K562 (cell line): ENCODE data around the gene CCT5. TPM values are rescaled to one million over a fixed set of nuclear protein-coding genes. Genes with fewer than 3 reads are reported as not detected.
A peak's percentile ranks its signal among the peaks of the same experiment; 100 is the strongest.

ENCODE experiments used
- ATAC-seq: fragments of 200-7000 bp; cut with Tn5 transposase; 3 replicates; pipeline ENCODE4 v1.9.1; 2020; ENCODE audit warnings: moderate library complexity
- BruUV-seq: library from RNA; stranded (reverse); fragments of 400-500 nt; replicated peaks from 2 replicates; lab custom pipeline; 2021; lab: Mats Ljungman, UMichigan
- CTCF ChIA-PET: fragments of 300-600 bp; formaldehyde crosslinking; extraction: SDS; loops from one replicate; lab custom pipeline; 2021; ENCODE audit warnings: low intra/inter-chr PET ratio; lab: Yijun Ruan, JAX
- POLR2A ChIA-PET: fragments of 300-600, 350-650 bp; sonication (Branson Sonifier 250); formaldehyde crosslinking; extraction: SDS; loops from one replicate; lab custom pipeline; 2021; ENCODE audit warnings: antibody characterized with exemption, inconsistent platforms; lab: Yijun Ruan, JAX
- DNase-seq, 4 experiments: peaks; one replicate each; pipeline versions ENCODE4 v3.0.0 to v3.0.0-alpha.2; 2011 to 2018; ENCODE audit warnings: low spot score in 3 of 4, mixed read lengths in 3 of 4; ENCODE audit errors: extremely low read depth in 1 of 4
- FAIRE-seq: peaks from 2 replicates; lab custom pipeline; 2011; peaks lifted over from hg19 to GRCh38; lab: Jason Lieb, UNC
- H2AFZ ChIP-seq: 2 replicates; pipeline ENCODE4 v1.6.0; 2011; ENCODE audit warnings: low read depth, low read length, control low read depth, inconsistent platforms
- H3K27ac ChIP-seq: fragments of 200-600 bp; 3 replicates; pipeline ENCODE4 v1.8.0; 2011; ENCODE audit warnings: low read depth, mild to moderate bottlenecking, control low read depth, inconsistent platforms, low read length, moderate library complexity, mixed read lengths; ENCODE audit errors: extremely low read depth
- H3K27me3 ChIP-seq, 2 experiments: fragments of 300-600 bp in 1 of 2; 2 replicates in 1 of 2; 3 replicates in 1 of 2; pipeline versions ENCODE4 v1.6.0 to v1.8.0; 2011; ENCODE audit warnings: inconsistent platforms in 2 of 2, low read length in 2 of 2, mild to moderate bottlenecking in 1 of 2, mixed read lengths in 1 of 2, moderate library complexity in 1 of 2; ENCODE audit not compliant: control insufficient read depth in 2 of 2, insufficient read depth in 2 of 2
- H3K36me3 ChIP-seq: fragments of 300-600 bp; 3 replicates; pipeline ENCODE4 v1.8.0; 2011; ENCODE audit warnings: mild to moderate bottlenecking, low read length, inconsistent platforms; ENCODE audit not compliant: control insufficient read depth, insufficient read depth
- H3K4me1 ChIP-seq, 2 experiments: fragments of 200-600 bp in 1 of 2; replicated peaks in 1 of 2; 2 replicates in 1 of 2; 3 replicates in 1 of 2; pipeline versions ENCODE4 v1.5.1 to v1.8.0; 2011; ENCODE audit warnings: inconsistent platforms in 2 of 2, low read length in 2 of 2, mild to moderate bottlenecking in 1 of 2, mixed read lengths in 1 of 2, moderate library complexity in 1 of 2; ENCODE audit not compliant: control insufficient read depth in 2 of 2, insufficient read depth in 2 of 2
- H3K4me2 ChIP-seq: 2 replicates; pipeline ENCODE4 v1.6.1; 2011; ENCODE audit warnings: low read length, control low read depth, inconsistent platforms, mixed read lengths; ENCODE audit not compliant: insufficient read depth
- H3K4me3 ChIP-seq: fragments of 200-600 bp; sonication (generic), shearing (Covaris generic); 2 replicates; pipeline ENCODE4 v1.5.1; 2016; ENCODE audit warnings: control low read depth, inconsistent platforms
- H3K79me2 ChIP-seq: fragments of 200-600 bp; 3 replicates; pipeline ENCODE4 v1.8.0; 2011; ENCODE audit warnings: low read length, inconsistent platforms; ENCODE audit not compliant: control insufficient read depth, insufficient read depth
- H3K9ac ChIP-seq, 2 experiments: 2 replicates each; pipeline versions ENCODE4 v1.6.0 to v1.6.1; 2011; ENCODE audit warnings: low read depth in 2 of 2, low read length in 2 of 2, control low read depth in 1 of 2, inconsistent platforms in 1 of 2, mild to moderate bottlenecking in 1 of 2, mixed read lengths in 1 of 2; ENCODE audit not compliant: insufficient read depth in 1 of 2
- H3K9me1 ChIP-seq: one replicate; pipeline ENCODE4 v1.6.0; 2011; ENCODE audit warnings: inconsistent platforms, mild to moderate bottlenecking, low read length, moderate library complexity; ENCODE audit not compliant: control insufficient read depth, insufficient read depth
- H3K9me3 ChIP-seq: replicated peaks from 2 replicates; pipeline ENCODE4 v1.5.1; 2011; ENCODE audit warnings: low read depth, low read length, inconsistent platforms; ENCODE audit not compliant: control insufficient read depth, insufficient read depth
- H4K20me1 ChIP-seq: replicated peaks from 2 replicates; pipeline ENCODE4 v1.6.1; 2011; ENCODE audit warnings: low read length, inconsistent platforms, mixed read lengths; ENCODE audit not compliant: control insufficient read depth, insufficient read depth
- CHCHD3 ChIP-seq: fragments of 250-450 bp; sonication (Bioruptor Pico); IDR thresholded peaks from 2 replicates; pipeline ENCODE4 v2.1.2; 2022; ENCODE audit warnings: mild to moderate bottlenecking
- CHD2 ChIP-seq: IDR thresholded peaks from 2 replicates; pipeline ENCODE4 v1.6.1; 2011; ENCODE audit warnings: low read depth, low read length
- EWSR1 ChIP-seq: fragments of 450-650 bp; IDR thresholded peaks from 2 replicates; pipeline ENCODE4 v1.6.1; 2018; ENCODE audit warnings: borderline replicate concordance, mild to moderate bottlenecking, low read depth, moderate library complexity; ENCODE audit not compliant: partially characterized antibody
- ILF3 ChIP-seq: fragments of 450-650 bp; IDR thresholded peaks from 2 replicates; pipeline ENCODE4 v1.6.1; 2018; ENCODE audit warnings: antibody characterized with exemption, mild to moderate bottlenecking, moderate library complexity, borderline replicate concordance
- KHSRP ChIP-seq: fragments of 450-650 bp; IDR thresholded peaks from 2 replicates; pipeline ENCODE4 v1.6.1; 2017
- SREBF2 ChIP-seq: sonication (generic); formaldehyde crosslinking; IDR thresholded peaks from 2 replicates; pipeline ENCODE4 v1.4.0; 2020; ENCODE audit warnings: mild to moderate bottlenecking, missing genetic modification reagents
- TAF15 ChIP-seq: fragments of 200-400 bp; formaldehyde crosslinking; IDR thresholded peaks from 2 replicates; pipeline ENCODE4 v1.6.1; 2017; ENCODE audit warnings: mild to moderate bottlenecking, low read depth, low read length, moderate library complexity
- ZNF668 ChIP-seq: fragments of 250-450 bp; sonication (Bioruptor Pico); IDR thresholded peaks from 2 replicates; pipeline ENCODE4 v1.8.0; 2022; ENCODE audit warnings: mild to moderate bottlenecking, inconsistent platforms
- WGBS: fragments of 100-300 bp; shearing (Covaris generic); methylation state at CpG from one replicate; pipeline ENCODE4 v1.1.6; 2016; ENCODE audit warnings: low coverage, mixed read lengths; ENCODE audit not compliant: insufficient coverage; ENCODE audit errors: missing lambda C conversion rate; 5-methylcytosine and 5-hydroxymethylcytosine counted together
- in situ Hi-C: fragments of 300-500 bp; cut with MboI; formaldehyde crosslinking; loops from 4 replicates; pipeline ENCODE4 v1.15.0; 2018; ENCODE audit warnings: inconsistent platforms, mixed read lengths
- intact Hi-C: fragments of 100-400 bp; cut with micrococcal nuclease; formaldehyde crosslinking; loops from 2 replicates; pipeline ENCODE4 v1.14.2; 2022
- polyA plus RNA-seq, 8 experiments: library from polyadenylated mRNA; depleted of rRNA in 4 of 8; stranded (reverse) in 5 of 8; unstranded in 3 of 8; fragments of >200 nt; fragmentation: Nextera tagmentation in 2 of 8; fragmentation: Illumina TruSeq in 1 of 8; extraction: Ambion mirVana in 2 of 8; extraction: Trizol in 1 of 8; gene quantifications; 2 replicates each; pipeline versions ENCODE4 v1.2.1 to v1.2.3, GENCODE V29; 2011 to 2014; ENCODE audit warnings: inconsistent platforms in 1 of 8, missing spikeins in 1 of 8
- total RNA-seq, 7 experiments: library from RNA; depleted of rRNA in 6 of 7; stranded (reverse); fragments of >200 nt in 6 of 7; fragmentation: Illumina TruSeq in 2 of 7; extraction: Trizol in 2 of 7; gene quantifications; 2 replicates each; pipeline versions ENCODE4 v1.2.1 to v1.2.3, GENCODE V29; 2011 to 2021; ENCODE audit warnings: low replicate concordance in 1 of 7
- TF ChIP-seq, protein P1 (sequence below): fragments of 250-450 bp; sonication (Bioruptor Pico); IDR thresholded peaks from 2 replicates; pipeline ENCODE4 v1.4.0; 2020; ENCODE audit warnings: mild to moderate bottlenecking, moderate library complexity, borderline replicate concordance
- TF ChIP-seq, protein P2 (sequence below): fragments of 200-800 bp; sonication (Bioruptor generic); IDR thresholded peaks from 2 replicates; pipeline ENCODE4 v1.6.1; 2017; ENCODE audit warnings: missing genetic modification characterization, missing compliant biosample characterization
- TF ChIP-seq, protein P3 (sequence below): fragments of 250-450 bp; sonication (Bioruptor Pico); IDR thresholded peaks from 2 replicates; pipeline ENCODE4 v1.4.0; 2020; ENCODE audit warnings: mild to moderate bottlenecking

The CCT5 gene
- total and polyA plus RNA-seq, 9 of the 15 experiments (the other 6 are each of a cell fraction or from before 2014, with no cell fraction given): 782 to 1,606 (median 1,153) TPM

DNA sequence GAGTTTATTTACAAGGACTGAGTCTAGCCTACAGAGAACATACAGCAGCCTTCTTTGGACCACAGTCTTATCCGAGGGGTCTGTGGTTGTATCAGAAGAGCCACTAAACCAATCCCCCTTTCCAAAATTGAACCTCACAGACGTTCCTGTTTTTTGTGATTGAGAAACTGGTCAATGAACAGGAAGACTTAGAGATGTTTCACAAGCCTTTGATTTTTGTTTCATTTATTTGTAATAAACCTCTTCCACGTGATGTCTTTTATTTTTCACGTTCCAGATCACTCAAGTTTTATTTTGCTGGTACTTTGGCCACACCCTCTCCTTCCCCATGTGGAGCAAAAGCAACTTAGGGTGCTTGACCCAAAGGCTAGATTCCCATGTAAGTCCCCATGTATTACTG is 16.1 kb downstream of the CCT5 start:
- no peaks in the 10 kb centered on the region for H3K9me3 ChIP-seq
- CTCF ChIA-PET: interaction anchor here (0.6 kb wide), 1 partner anchor 135 kb away, joined by 3 read pairs; no protein-coding TSS in a partner anchor
- no peak for FAIRE-seq
- no peak overlapping the region for H2AFZ ChIP-seq
- no peak overlapping the region for H3K4me2 ChIP-seq
- no TSS peak for BruUV-seq
- H3K9me1 ChIP-seq: peaks cover under 1% of the 10 kb centered on the region
- H3K27ac ChIP-seq: no peak overlapping the region
- in situ Hi-C loops (no loop called here), intact Hi-C loops (loop anchor here (5.0 kb wide), 1 partner anchor 171 kb away; no protein-coding TSS in a partner anchor)
- H3K4me1 ChIP-seq: peaks cover 0 to 16% of the 10 kb centered on the region in 2 experiments; a peak in 3 of 5 replicates
- H4K20me1 ChIP-seq: peaks cover 12% of the 10 kb centered on the region; the same call in 1 of the 2 replicates
- no peaks in the 10 kb centered on the region for H3K79me2 ChIP-seq
- H3K4me3 ChIP-seq: no peak overlapping the region
- WGBS: 56% methylated on average over 4 of the region's 4 CpGs
- peaks cover 54% of the 10 kb centered on the region for H3K36me3 ChIP-seq
- H3K9ac ChIP-seq: no peak overlapping the region
- ATAC-seq: peak; percentile 4; the same call in 2 of the 3 replicates
- no peaks in the 10 kb centered on the region for H3K27me3 ChIP-seq
- DNase-seq: no peak
- POLR2A ChIA-PET: interaction anchor here (0.9 to 7.9 kb wide), 5 partner anchors 8 to 87 kb away, joined by 3 to 72 read pairs (median 4); partner anchors contain the start of genes ATPSCKMT, CCT5 and MARCHF6
- no peak for TF ChIP-seq SREBF2 (CRISPR knock-in tag)
- no peak for TF ChIP-seq ZNF668 (CRISPR knock-in tag)
- TF ChIP-seq, protein P1, sequence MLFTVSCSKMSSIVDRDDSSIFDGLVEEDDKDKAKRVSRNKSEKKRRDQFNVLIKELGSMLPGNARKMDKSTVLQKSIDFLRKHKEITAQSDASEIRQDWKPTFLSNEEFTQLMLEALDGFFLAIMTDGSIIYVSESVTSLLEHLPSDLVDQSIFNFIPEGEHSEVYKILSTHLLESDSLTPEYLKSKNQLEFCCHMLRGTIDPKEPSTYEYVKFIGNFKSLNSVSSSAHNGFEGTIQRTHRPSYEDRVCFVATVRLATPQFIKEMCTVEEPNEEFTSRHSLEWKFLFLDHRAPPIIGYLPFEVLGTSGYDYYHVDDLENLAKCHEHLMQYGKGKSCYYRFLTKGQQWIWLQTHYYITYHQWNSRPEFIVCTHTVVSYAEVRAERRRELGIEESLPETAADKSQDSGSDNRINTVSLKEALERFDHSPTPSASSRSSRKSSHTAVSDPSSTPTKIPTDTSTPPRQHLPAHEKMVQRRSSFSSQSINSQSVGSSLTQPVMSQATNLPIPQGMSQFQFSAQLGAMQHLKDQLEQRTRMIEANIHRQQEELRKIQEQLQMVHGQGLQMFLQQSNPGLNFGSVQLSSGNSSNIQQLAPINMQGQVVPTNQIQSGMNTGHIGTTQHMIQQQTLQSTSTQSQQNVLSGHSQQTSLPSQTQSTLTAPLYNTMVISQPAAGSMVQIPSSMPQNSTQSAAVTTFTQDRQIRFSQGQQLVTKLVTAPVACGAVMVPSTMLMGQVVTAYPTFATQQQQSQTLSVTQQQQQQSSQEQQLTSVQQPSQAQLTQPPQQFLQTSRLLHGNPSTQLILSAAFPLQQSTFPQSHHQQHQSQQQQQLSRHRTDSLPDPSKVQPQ (CRISPR knock-in tag): no peak
- TF ChIP-seq TAF15: no peak
- peak; percentile 66 for TF ChIP-seq EWSR1
- no peak for TF ChIP-seq CHCHD3
- TF ChIP-seq, protein P2, sequence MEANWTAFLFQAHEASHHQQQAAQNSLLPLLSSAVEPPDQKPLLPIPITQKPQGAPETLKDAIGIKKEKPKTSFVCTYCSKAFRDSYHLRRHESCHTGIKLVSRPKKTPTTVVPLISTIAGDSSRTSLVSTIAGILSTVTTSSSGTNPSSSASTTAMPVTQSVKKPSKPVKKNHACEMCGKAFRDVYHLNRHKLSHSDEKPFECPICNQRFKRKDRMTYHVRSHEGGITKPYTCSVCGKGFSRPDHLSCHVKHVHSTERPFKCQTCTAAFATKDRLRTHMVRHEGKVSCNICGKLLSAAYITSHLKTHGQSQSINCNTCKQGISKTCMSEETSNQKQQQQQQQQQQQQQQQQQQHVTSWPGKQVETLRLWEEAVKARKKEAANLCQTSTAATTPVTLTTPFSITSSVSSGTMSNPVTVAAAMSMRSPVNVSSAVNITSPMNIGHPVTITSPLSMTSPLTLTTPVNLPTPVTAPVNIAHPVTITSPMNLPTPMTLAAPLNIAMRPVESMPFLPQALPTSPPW (CRISPR knock-in tag): no peak
- TF ChIP-seq, protein P3, sequence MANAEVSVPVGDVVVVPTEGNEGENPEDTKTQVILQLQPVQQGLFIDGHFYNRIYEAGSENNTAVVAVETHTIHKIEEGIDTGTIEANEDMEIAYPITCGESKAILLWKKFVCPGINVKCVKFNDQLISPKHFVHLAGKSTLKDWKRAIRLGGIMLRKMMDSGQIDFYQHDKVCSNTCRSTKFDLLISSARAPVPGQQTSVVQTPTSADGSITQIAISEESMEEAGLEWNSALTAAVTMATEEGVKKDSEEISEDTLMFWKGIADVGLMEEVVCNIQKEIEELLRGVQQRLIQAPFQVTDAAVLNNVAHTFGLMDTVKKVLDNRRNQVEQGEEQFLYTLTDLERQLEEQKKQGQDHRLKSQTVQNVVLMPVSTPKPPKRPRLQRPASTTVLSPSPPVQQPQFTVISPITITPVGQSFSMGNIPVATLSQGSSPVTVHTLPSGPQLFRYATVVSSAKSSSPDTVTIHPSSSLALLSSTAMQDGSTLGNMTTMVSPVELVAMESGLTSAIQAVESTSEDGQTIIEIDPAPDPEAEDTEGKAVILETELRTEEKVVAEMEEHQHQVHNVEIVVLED (CRISPR knock-in tag): no peak
- TF ChIP-seq KHSRP: no peak
- TF ChIP-seq CHD2: 0 out of 2 replicates have a peak, but pooled peaks have one; percentile 17
- no peak for TF ChIP-seq ILF3
- TF ChIP-seq, all 486 proteins: peak for 2
